K562 (cell line): ENCODE measurements around the gene B3GALT6. TPM values are rescaled to one million over a fixed set of nuclear protein-coding genes. Genes with fewer than 3 reads are reported as not detected.

Experiments used
- ATAC-seq: fragments of 200-7000 bp; cut with Tn5 transposase; 3 replicates; pipeline ENCODE4 v1.9.1; 2020; ENCODE audit warnings: moderate library complexity
- BruUV-seq: library from RNA; stranded (reverse); fragments of 400-500 nt; replicated peaks from 2 replicates; lab custom pipeline; 2021; lab: Mats Ljungman, UMichigan
- CTCF ChIA-PET: fragments of 300-600 bp; formaldehyde crosslinking; extraction: SDS; loops from one replicate; lab custom pipeline; 2021; ENCODE audit warnings: low intra/inter-chr PET ratio; lab: Yijun Ruan, JAX
- POLR2A ChIA-PET: fragments of 300-600, 350-650 bp; sonication (Branson Sonifier 250); formaldehyde crosslinking; extraction: SDS; loops from one replicate; lab custom pipeline; 2021; ENCODE audit warnings: antibody characterized with exemption, inconsistent platforms; lab: Yijun Ruan, JAX
- DNase-seq, 4 experiments: peaks; one replicate each; pipeline versions ENCODE4 v3.0.0 to v3.0.0-alpha.2; 2011 to 2018; ENCODE audit warnings: low spot score in 3 of 4, mixed read lengths in 3 of 4; ENCODE audit errors: extremely low read depth in 1 of 4
- FAIRE-seq: peaks from 2 replicates; lab custom pipeline; 2011; peaks lifted over from hg19 to GRCh38; lab: Jason Lieb, UNC
- H2AFZ ChIP-seq: 2 replicates; pipeline ENCODE4 v1.6.0; 2011; ENCODE audit warnings: low read depth, low read length, control low read depth, inconsistent platforms
- H3K27ac ChIP-seq: fragments of 200-600 bp; 3 replicates; pipeline ENCODE4 v1.8.0; 2011; ENCODE audit warnings: low read depth, mild to moderate bottlenecking, control low read depth, inconsistent platforms, low read length, moderate library complexity, mixed read lengths; ENCODE audit errors: extremely low read depth
- H3K27me3 ChIP-seq, 2 experiments: fragments of 300-600 bp in 1 of 2; 2 replicates in 1 of 2; 3 replicates in 1 of 2; pipeline versions ENCODE4 v1.6.0 to v1.8.0; 2011; ENCODE audit warnings: inconsistent platforms in 2 of 2, low read length in 2 of 2, mild to moderate bottlenecking in 1 of 2, mixed read lengths in 1 of 2, moderate library complexity in 1 of 2; ENCODE audit not compliant: control insufficient read depth in 2 of 2, insufficient read depth in 2 of 2
- H3K36me3 ChIP-seq: fragments of 300-600 bp; 3 replicates; pipeline ENCODE4 v1.8.0; 2011; ENCODE audit warnings: mild to moderate bottlenecking, low read length, inconsistent platforms; ENCODE audit not compliant: control insufficient read depth, insufficient read depth
- H3K4me1 ChIP-seq, 2 experiments: fragments of 200-600 bp in 1 of 2; replicated peaks in 1 of 2; 2 replicates in 1 of 2; 3 replicates in 1 of 2; pipeline versions ENCODE4 v1.5.1 to v1.8.0; 2011; ENCODE audit warnings: inconsistent platforms in 2 of 2, low read length in 2 of 2, mild to moderate bottlenecking in 1 of 2, mixed read lengths in 1 of 2, moderate library complexity in 1 of 2; ENCODE audit not compliant: control insufficient read depth in 2 of 2, insufficient read depth in 2 of 2
- H3K4me2 ChIP-seq: 2 replicates; pipeline ENCODE4 v1.6.1; 2011; ENCODE audit warnings: low read length, control low read depth, inconsistent platforms, mixed read lengths; ENCODE audit not compliant: insufficient read depth
- H3K4me3 ChIP-seq: fragments of 200-600 bp; sonication (generic), shearing (Covaris generic); 2 replicates; pipeline ENCODE4 v1.5.1; 2016; ENCODE audit warnings: control low read depth, inconsistent platforms
- H3K79me2 ChIP-seq: fragments of 200-600 bp; 3 replicates; pipeline ENCODE4 v1.8.0; 2011; ENCODE audit warnings: low read length, inconsistent platforms; ENCODE audit not compliant: control insufficient read depth, insufficient read depth
- H3K9ac ChIP-seq, 2 experiments: 2 replicates each; pipeline versions ENCODE4 v1.6.0 to v1.6.1; 2011; ENCODE audit warnings: low read depth in 2 of 2, low read length in 2 of 2, control low read depth in 1 of 2, inconsistent platforms in 1 of 2, mild to moderate bottlenecking in 1 of 2, mixed read lengths in 1 of 2; ENCODE audit not compliant: insufficient read depth in 1 of 2
- H3K9me1 ChIP-seq: one replicate; pipeline ENCODE4 v1.6.0; 2011; ENCODE audit warnings: inconsistent platforms, mild to moderate bottlenecking, low read length, moderate library complexity; ENCODE audit not compliant: control insufficient read depth, insufficient read depth
- H3K9me3 ChIP-seq: replicated peaks from 2 replicates; pipeline ENCODE4 v1.5.1; 2011; ENCODE audit warnings: low read depth, low read length, inconsistent platforms; ENCODE audit not compliant: control insufficient read depth, insufficient read depth
- H4K20me1 ChIP-seq: replicated peaks from 2 replicates; pipeline ENCODE4 v1.6.1; 2011; ENCODE audit warnings: low read length, inconsistent platforms, mixed read lengths; ENCODE audit not compliant: control insufficient read depth, insufficient read depth
- KDM1A ChIP-seq, 2 experiments: fragments of 450-650 bp; IDR thresholded peaks; 2 replicates each; pipeline ENCODE4 v1.6.1; 2016; ENCODE audit warnings: mild to moderate bottlenecking in 2 of 2
- KLF13 ChIP-seq: fragments of 450-650 bp; IDR thresholded peaks from 2 replicates; pipeline ENCODE4 v1.6.1; 2016; ENCODE audit warnings: missing genetic modification characterization, low read depth, mild to moderate bottlenecking, missing compliant biosample characterization, moderate library complexity, borderline replicate concordance
- PHF21A ChIP-seq: fragments of 450-650 bp; IDR thresholded peaks from 2 replicates; pipeline ENCODE4 v1.6.1; 2017; ENCODE audit warnings: low read depth, borderline replicate concordance
- SPI1 ChIP-seq: IDR thresholded peaks from 2 replicates; pipeline ENCODE4 v1.6.1; 2011; ENCODE audit warnings: low read depth, low read length, control low read depth, borderline replicate concordance
- ZNF174 ChIP-seq: fragments of 250-450 bp; sonication (Bioruptor Pico); IDR thresholded peaks from 2 replicates; pipeline ENCODE4 v1.4.0; 2020; ENCODE audit warnings: mild to moderate bottlenecking
- ZNF609 ChIP-seq: sonication (generic); formaldehyde crosslinking; IDR thresholded peaks from 2 replicates; pipeline ENCODE4 v1.8.1; 2023; ENCODE audit warnings: missing genetic modification reagents, mild to moderate bottlenecking, borderline replicate concordance
- WGBS: fragments of 100-300 bp; shearing (Covaris generic); methylation state at CpG from one replicate; pipeline ENCODE4 v1.1.6; 2016; ENCODE audit warnings: low coverage, mixed read lengths; ENCODE audit not compliant: insufficient coverage; ENCODE audit errors: missing lambda C conversion rate; 5-methylcytosine and 5-hydroxymethylcytosine counted together
- in situ Hi-C: fragments of 300-500 bp; cut with MboI; formaldehyde crosslinking; loops from 4 replicates; pipeline ENCODE4 v1.15.0; 2018; ENCODE audit warnings: inconsistent platforms, mixed read lengths
- intact Hi-C: fragments of 100-400 bp; cut with micrococcal nuclease; formaldehyde crosslinking; loops from 2 replicates; pipeline ENCODE4 v1.14.2; 2022
- polyA plus RNA-seq, 8 experiments: library from polyadenylated mRNA; depleted of rRNA in 4 of 8; stranded (reverse) in 5 of 8; unstranded in 3 of 8; fragments of >200 nt; fragmentation: Nextera tagmentation in 2 of 8; fragmentation: Illumina TruSeq in 1 of 8; extraction: Ambion mirVana in 2 of 8; extraction: Trizol in 1 of 8; gene quantifications; 2 replicates each; pipeline versions ENCODE4 v1.2.1 to v1.2.3, GENCODE V29; 2011 to 2014; ENCODE audit warnings: inconsistent platforms in 1 of 8, missing spikeins in 1 of 8
- total RNA-seq, 7 experiments: library from RNA; depleted of rRNA in 6 of 7; stranded (reverse); fragments of >200 nt in 6 of 7; fragmentation: Illumina TruSeq in 2 of 7; extraction: Trizol in 2 of 7; gene quantifications; 2 replicates each; pipeline versions ENCODE4 v1.2.1 to v1.2.3, GENCODE V29; 2011 to 2021; ENCODE audit warnings: low replicate concordance in 1 of 7
- TF ChIP-seq, protein P1 (sequence below), 2 experiments: fragments of 150-350 bp in 1 of 2; IDR thresholded peaks; 2 replicates each; pipeline ENCODE4 v1.6.1; 2012 to 2016; ENCODE audit warnings: low read depth in 2 of 2, low read length in 2 of 2, mild to moderate bottlenecking in 1 of 2, moderate library complexity in 1 of 2
- TF ChIP-seq, protein P2 (sequence below): sonication (generic); formaldehyde crosslinking; IDR thresholded peaks from 2 replicates; pipeline ENCODE4 v1.8.0; 2022; ENCODE audit warnings: mild to moderate bottlenecking, missing genetic modification reagents
- TF ChIP-seq, protein P3 (sequence below): fragments of 450-650 bp; formaldehyde crosslinking; conservative IDR thresholded peaks from 2 replicates; pipeline ENCODE4 v1.4.0; 2022; ENCODE audit warnings: mild to moderate bottlenecking, missing genetic modification characterization

Gene B3GALT6
- total and polyA plus RNA-seq, 9 of the 15 experiments (the other 6 are each of a cell fraction or from before 2014, with no cell fraction given) = 0.68 to 29.8 (median 9.9) TPM

GRCh38 chr1:1208713-1209433 is 23.2 kb upstream of the B3GALT6 start:
- H2AFZ ChIP-seq = no peak overlapping the region
- H3K27ac ChIP-seq = no peak overlapping the region
- in situ Hi-C loops (no loop called here), intact Hi-C loops (loop anchor here (5.0 kb wide), 1 partner anchor 87 kb away; no protein-coding TSS in a partner anchor)
- H3K4me1 ChIP-seq = peaks cover 13 to 96% of the 10 kb centered on the region in 2 experiments; a peak in 4 of 5 replicates
- peak overlapping the region in 1 of 2 experiments; percentile 47; a peak in 3 of 4 replicates for H3K9ac ChIP-seq
- no peaks in the 10 kb centered on the region for H3K36me3 ChIP-seq
- no peaks in the 10 kb centered on the region for H3K9me3 ChIP-seq
- no peak overlapping the region for H3K4me3 ChIP-seq
- CTCF ChIA-PET = interaction anchor here (1.0 kb wide), 1 partner anchor 87 kb away, joined by 3 read pairs; no protein-coding TSS in a partner anchor
- 31% methylated on average over 21 of the region's 38 CpGs for WGBS
- POLR2A ChIA-PET = interaction anchor here (1.0 to 2.3 kb wide), 2 partner anchors 22 kb away, joined by 3 to 7 read pairs; no protein-coding TSS in a partner anchor
- ATAC-seq = peak; percentile 26
- FAIRE-seq = peak; percentile 68
- DNase-seq = peak; percentile 62 to 78 (median 70)
- no peaks in the 10 kb centered on the region for H3K79me2 ChIP-seq
- no peaks in the 10 kb centered on the region for H3K27me3 ChIP-seq
- BruUV-seq = no TSS peak
- no peaks in the 10 kb centered on the region for H4K20me1 ChIP-seq
- no peaks in the 10 kb centered on the region for H3K9me1 ChIP-seq
- H3K4me2 ChIP-seq = no peak overlapping the region
- TF ChIP-seq ZNF174 (no peak), KLF13 (tag) (no peak), ZNF609 (CRISPR knock-in tag) (0 out of 2 replicates have a peak, but pooled peaks have one; percentile 58), KDM1A (IDR thresholded peaks at IDR 0.05) (peak; percentile 75 to 84), SPI1 (peak; percentile 65), PHF21A (0 out of 2 replicates have a peak, but pooled peaks have one; percentile 22)
- TF ChIP-seq, protein P1, sequence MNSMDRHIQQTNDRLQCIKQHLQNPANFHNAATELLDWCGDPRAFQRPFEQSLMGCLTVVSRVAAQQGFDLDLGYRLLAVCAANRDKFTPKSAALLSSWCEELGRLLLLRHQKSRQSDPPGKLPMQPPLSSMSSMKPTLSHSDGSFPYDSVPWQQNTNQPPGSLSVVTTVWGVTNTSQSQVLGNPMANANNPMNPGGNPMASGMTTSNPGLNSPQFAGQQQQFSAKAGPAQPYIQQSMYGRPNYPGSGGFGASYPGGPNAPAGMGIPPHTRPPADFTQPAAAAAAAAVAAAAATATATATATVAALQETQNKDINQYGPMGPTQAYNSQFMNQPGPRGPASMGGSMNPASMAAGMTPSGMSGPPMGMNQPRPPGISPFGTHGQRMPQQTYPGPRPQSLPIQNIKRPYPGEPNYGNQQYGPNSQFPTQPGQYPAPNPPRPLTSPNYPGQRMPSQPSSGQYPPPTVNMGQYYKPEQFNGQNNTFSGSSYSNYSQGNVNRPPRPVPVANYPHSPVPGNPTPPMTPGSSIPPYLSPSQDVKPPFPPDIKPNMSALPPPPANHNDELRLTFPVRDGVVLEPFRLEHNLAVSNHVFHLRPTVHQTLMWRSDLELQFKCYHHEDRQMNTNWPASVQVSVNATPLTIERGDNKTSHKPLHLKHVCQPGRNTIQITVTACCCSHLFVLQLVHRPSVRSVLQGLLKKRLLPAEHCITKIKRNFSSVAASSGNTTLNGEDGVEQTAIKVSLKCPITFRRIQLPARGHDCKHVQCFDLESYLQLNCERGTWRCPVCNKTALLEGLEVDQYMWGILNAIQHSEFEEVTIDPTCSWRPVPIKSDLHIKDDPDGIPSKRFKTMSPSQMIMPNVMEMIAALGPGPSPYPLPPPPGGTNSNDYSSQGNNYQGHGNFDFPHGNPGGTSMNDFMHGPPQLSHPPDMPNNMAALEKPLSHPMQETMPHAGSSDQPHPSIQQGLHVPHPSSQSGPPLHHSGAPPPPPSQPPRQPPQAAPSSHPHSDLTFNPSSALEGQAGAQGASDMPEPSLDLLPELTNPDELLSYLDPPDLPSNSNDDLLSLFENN (IDR thresholded peaks at IDR 0.05; ENCODE audit: low read depth in 2 of 2, low read length in 2 of 2) = no peak
- TF ChIP-seq, protein P2, sequence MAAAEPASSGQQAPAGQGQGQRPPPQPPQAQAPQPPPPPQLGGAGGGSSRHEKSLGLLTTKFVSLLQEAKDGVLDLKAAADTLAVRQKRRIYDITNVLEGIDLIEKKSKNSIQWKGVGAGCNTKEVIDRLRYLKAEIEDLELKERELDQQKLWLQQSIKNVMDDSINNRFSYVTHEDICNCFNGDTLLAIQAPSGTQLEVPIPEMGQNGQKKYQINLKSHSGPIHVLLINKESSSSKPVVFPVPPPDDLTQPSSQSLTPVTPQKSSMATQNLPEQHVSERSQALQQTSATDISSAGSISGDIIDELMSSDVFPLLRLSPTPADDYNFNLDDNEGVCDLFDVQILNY (CRISPR knock-in tag) = 0 out of 2 replicates have a peak, but pooled peaks have one; percentile 28
- TF ChIP-seq, protein P3, sequence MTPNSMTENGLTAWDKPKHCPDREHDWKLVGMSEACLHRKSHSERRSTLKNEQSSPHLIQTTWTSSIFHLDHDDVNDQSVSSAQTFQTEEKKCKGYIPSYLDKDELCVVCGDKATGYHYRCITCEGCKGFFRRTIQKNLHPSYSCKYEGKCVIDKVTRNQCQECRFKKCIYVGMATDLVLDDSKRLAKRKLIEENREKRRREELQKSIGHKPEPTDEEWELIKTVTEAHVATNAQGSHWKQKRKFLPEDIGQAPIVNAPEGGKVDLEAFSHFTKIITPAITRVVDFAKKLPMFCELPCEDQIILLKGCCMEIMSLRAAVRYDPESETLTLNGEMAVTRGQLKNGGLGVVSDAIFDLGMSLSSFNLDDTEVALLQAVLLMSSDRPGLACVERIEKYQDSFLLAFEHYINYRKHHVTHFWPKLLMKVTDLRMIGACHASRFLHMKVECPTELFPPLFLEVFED (CRISPR knock-in tag) = no peak
